Measurements from ENCODE around the gene KIAA0040.

Gene KIAA0040

GRCh38 chr1:175186433-175187160 lies 6.0 kb downstream of the KIAA0040 start:
- Histone ChIP-seq H3K36me3 (peaks cover 0 to 3% (median 0%) of the 10 kb centered on the region in 3 donors), H3K4me3 (no peak overlapping the region), H3K27ac (no peak overlapping the region), H3K9me3 (no peaks in the 10 kb centered on the region), H3K27me3 (no peaks in the 10 kb centered on the region), H3K4me1 (peaks cover 0 to 50% (median 18%) of the 10 kb centered on the region in 4 donors)
- intact Hi-C loops (cut with DNase I; ENCODE audit: low total_unique reads): no loop called here
- no peak for DNase-seq
- no peak for TF ChIP-seq CTCF (IDR thresholded peaks at IDR 0.05)

GRCh38 chr1:175185903-175186302 lies 6.7 kb downstream of the KIAA0040 start:
- Histone ChIP-seq H3K27me3 (no peaks in the 10 kb centered on the region), H3K4me3 (no peak overlapping the region), H3K4me1 (peaks cover 0 to 43% (median 13%) of the 10 kb centered on the region in 4 donors), H3K9me3 (no peaks in the 10 kb centered on the region), H3K27ac (no peak overlapping the region), H3K36me3 (peaks cover 0 to 3% (median 0%) of the 10 kb centered on the region in 3 donors)
- DNase-seq: no peak
- intact Hi-C loops (cut with DNase I; ENCODE audit: low total_unique reads): no loop called here
- no peak for TF ChIP-seq CTCF (IDR thresholded peaks at IDR 0.05)

GRCh38 chr1:175183586-175183985 lies 9.0 kb downstream of the KIAA0040 start:
- intact Hi-C loops (cut with DNase I; ENCODE audit: low total_unique reads): no loop called here
- DNase-seq: no peak
- Histone ChIP-seq H3K27ac (no peak overlapping the region), H3K27me3 (no peaks in the 10 kb centered on the region), H3K9me3 (no peaks in the 10 kb centered on the region), H3K36me3 (peaks cover 0 to 3% (median 0%) of the 10 kb centered on the region in 3 donors), H3K4me3 (no peak overlapping the region), H3K4me1 (peaks cover 0 to 26% (median 16%) of the 10 kb centered on the region in 4 donors)
- TF ChIP-seq CTCF (IDR thresholded peaks at IDR 0.05): no peak

GRCh38 chr1:175182201-175182746 lies 10.3 kb downstream of the KIAA0040 start:
- H3K4me1 ChIP-seq: peaks cover 0 to 20% (median 13%) of the 10 kb centered on the region in 4 donors
- no peak for TF ChIP-seq CTCF (IDR thresholded peaks at IDR 0.05)
- no peak overlapping the region for H3K27ac ChIP-seq
- no peaks in the 10 kb centered on the region for H3K9me3 ChIP-seq
- intact Hi-C loops (cut with DNase I; ENCODE audit: low total_unique reads): no loop called here
- DNase-seq: no peak
- H3K4me3 ChIP-seq: no peak overlapping the region
- H3K36me3 ChIP-seq: peaks cover 1 to 16% (median 8%) of the 10 kb centered on the region in 3 donors
- no peaks in the 10 kb centered on the region for H3K27me3 ChIP-seq

- no peak for TF ChIP-seq CTCF (IDR thresholded peaks at IDR 0.05)
- intact Hi-C loops (cut with DNase I; ENCODE audit: low total_unique reads): no loop called here
- Histone ChIP-seq H3K27me3 (no peaks in the 10 kb centered on the region), H3K4me3 (no peak overlapping the region), H3K36me3 (peaks cover 11 to 23% (median 14%) of the 10 kb centered on the region in 3 donors), H3K27ac (no peak overlapping the region), H3K4me1 (peaks cover 0 to 10% (median 1%) of the 10 kb centered on the region in 4 donors), H3K9me3 (no peaks in the 10 kb centered on the region)
- no peak for DNase-seq
These were observed 12.6 kb downstream of the KIAA0040 start for GRCh38 chr1:175179837-175180590.

Data from tibial artery (tissue), 4 donors.